Loucy (cell line): ENCODE results near the gene FCGBP.

Experiments used
- H2AFZ ChIP-seq: fragments of 200-600 bp; sonication (generic); 2 replicates; pipeline ENCODE4 v1.6.0; 2016; ENCODE audit warnings: antibody characterized with exemption, mild to moderate bottlenecking, low read length, moderate library complexity
- H3F3A ChIP-seq: fragments of 200-600 bp; 2 replicates; pipeline ENCODE4 v1.6.0; 2016; ENCODE audit warnings: antibody characterized with exemption, low read depth, mild to moderate bottlenecking
- H3K27me3 ChIP-seq: fragments of 200-600 bp; sonication (generic); 2 replicates; pipeline ENCODE4 v1.6.1; 2014; ENCODE audit warnings: low read length, mild to moderate bottlenecking; ENCODE audit not compliant: insufficient read depth, poor library complexity, severe bottlenecking
- H3K36me3 ChIP-seq: fragments of 200-600 bp; sonication (generic); 2 replicates; pipeline ENCODE4 v1.6.1; 2016; ENCODE audit warnings: low read length; ENCODE audit not compliant: insufficient read depth
- H3K4me1 ChIP-seq: fragments of 200-600 bp; sonication (generic); 2 replicates; pipeline ENCODE4 v1.5.1; 2014; ENCODE audit warnings: low read length, mild to moderate bottlenecking; ENCODE audit not compliant: insufficient read depth, poor library complexity, severe bottlenecking
- H3K4me2 ChIP-seq: fragments of 200-600 bp; sonication (generic); 2 replicates; pipeline ENCODE4 v1.6.0; 2014; ENCODE audit warnings: antibody characterized with exemption, low read length, low read depth, mild to moderate bottlenecking; ENCODE audit not compliant: poor library complexity, severe bottlenecking
- H3K4me3 ChIP-seq: fragments of 200-600 bp; sonication (generic); 2 replicates; pipeline ENCODE4 v1.5.1; 2014; ENCODE audit warnings: low read length, mild to moderate bottlenecking, mixed read lengths; ENCODE audit not compliant: poor library complexity, severe bottlenecking
- H3K79me2 ChIP-seq: fragments of 200-600 bp; sonication (generic); 2 replicates; pipeline ENCODE4 v1.6.1; 2014; ENCODE audit warnings: low read length; ENCODE audit not compliant: insufficient read depth
- H3K9ac ChIP-seq: fragments of 200-600 bp; sonication (generic); 2 replicates; pipeline ENCODE4 v1.6.0; 2014; ENCODE audit warnings: mild to moderate bottlenecking, low read depth, low read length, moderate library complexity; ENCODE audit not compliant: poor library complexity, severe bottlenecking
- H3K9me2 ChIP-seq: fragments of 200-600 bp; sonication (generic); replicated peaks from 2 replicates; pipeline ENCODE4 v1.6.1; 2016; ENCODE audit warnings: low read depth, low read length, mixed read lengths
- H3K9me3 ChIP-seq: fragments of 200-600 bp; sonication (generic); 2 replicates; pipeline ENCODE4 v1.6.1; 2014; ENCODE audit warnings: mild to moderate bottlenecking, antibody characterized with exemption, low read length, low read depth; ENCODE audit not compliant: insufficient read depth
- H4K20me1 ChIP-seq: fragments of 200-600 bp; sonication (generic); 2 replicates; pipeline ENCODE4 v1.6.0; 2014; ENCODE audit warnings: antibody characterized with exemption, low read length, mild to moderate bottlenecking; ENCODE audit not compliant: insufficient read depth, poor library complexity, severe bottlenecking
- EZH2phosphoT487 ChIP-seq: fragments of 200-600 bp; IDR thresholded peaks from 2 replicates; pipeline ENCODE4 v1.6.1; 2018; ENCODE audit warnings: antibody characterized with exemption, mild to moderate bottlenecking, moderate library complexity, borderline replicate concordance
- TF ChIP-seq, protein P1 (sequence below): fragments of 200-600 bp; sonication (generic); conservative IDR thresholded peaks from 2 replicates; pipeline ENCODE4 v1.5.1; 2014; ENCODE audit warnings: mild to moderate bottlenecking, antibody characterized with exemption, low read length

The FCGBP gene

DNA sequence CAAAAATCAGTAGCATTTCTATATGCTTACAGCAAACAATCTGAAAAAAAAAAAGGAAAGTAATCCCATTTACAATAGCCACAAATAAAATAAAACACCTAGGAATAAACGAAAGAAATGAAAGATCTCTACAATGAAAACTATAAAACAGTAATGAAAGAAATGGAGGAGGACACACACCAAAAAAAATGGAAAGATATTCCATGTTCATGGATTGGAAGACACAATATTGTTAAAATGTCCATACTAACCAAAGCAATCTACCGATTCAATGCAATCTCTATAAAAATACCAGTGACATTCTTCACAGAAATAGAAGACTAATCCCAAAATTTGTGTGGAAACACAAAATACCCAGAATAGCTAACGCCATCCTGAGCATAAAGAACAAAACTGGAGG lies 4.7 kb downstream of the FCGBP start:
- H3K36me3 ChIP-seq, result no peaks in the 10 kb centered on the region
- no peak overlapping the region for H3K9ac ChIP-seq
- no peaks in the 10 kb centered on the region for H3K9me3 ChIP-seq
- H3K27me3 ChIP-seq, result no peaks in the 10 kb centered on the region
- H3K4me1 ChIP-seq, result no peaks in the 10 kb centered on the region
- H3K4me2 ChIP-seq, result no peak overlapping the region
- no peaks in the 10 kb centered on the region for H4K20me1 ChIP-seq
- no peak overlapping the region for H2AFZ ChIP-seq
- no peaks in the 10 kb centered on the region for H3K9me2 ChIP-seq
- TF ChIP-seq EZH2phosphoT487, result no peak
- TF ChIP-seq, protein P1, sequence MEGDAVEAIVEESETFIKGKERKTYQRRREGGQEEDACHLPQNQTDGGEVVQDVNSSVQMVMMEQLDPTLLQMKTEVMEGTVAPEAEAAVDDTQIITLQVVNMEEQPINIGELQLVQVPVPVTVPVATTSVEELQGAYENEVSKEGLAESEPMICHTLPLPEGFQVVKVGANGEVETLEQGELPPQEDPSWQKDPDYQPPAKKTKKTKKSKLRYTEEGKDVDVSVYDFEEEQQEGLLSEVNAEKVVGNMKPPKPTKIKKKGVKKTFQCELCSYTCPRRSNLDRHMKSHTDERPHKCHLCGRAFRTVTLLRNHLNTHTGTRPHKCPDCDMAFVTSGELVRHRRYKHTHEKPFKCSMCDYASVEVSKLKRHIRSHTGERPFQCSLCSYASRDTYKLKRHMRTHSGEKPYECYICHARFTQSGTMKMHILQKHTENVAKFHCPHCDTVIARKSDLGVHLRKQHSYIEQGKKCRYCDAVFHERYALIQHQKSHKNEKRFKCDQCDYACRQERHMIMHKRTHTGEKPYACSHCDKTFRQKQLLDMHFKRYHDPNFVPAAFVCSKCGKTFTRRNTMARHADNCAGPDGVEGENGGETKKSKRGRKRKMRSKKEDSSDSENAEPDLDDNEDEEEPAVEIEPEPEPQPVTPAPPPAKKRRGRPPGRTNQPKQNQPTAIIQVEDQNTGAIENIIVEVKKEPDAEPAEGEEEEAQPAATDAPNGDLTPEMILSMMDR, result no peak
- H3F3A ChIP-seq, result no peaks in the 10 kb centered on the region
- H3K4me3 ChIP-seq, result no peak overlapping the region
- H3K79me2 ChIP-seq, result no peaks in the 10 kb centered on the region

DNA sequence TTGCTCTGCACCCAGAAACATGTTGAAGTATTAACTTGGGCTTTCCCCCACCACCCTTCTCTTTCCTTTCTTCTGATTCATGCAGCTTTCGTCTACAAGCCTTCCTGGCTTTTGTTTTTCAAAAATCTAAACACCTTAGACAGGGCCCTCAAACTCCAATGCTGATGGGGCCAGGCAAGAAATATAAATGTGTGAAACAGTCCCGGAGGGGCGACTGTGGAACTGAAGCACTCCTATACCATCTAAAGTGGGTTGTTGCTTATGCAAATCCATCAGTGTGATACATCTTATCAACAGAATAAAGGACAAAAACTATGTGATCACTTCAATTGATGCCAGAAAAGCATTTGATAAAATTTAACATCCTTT lies 6.1 kb downstream of the FCGBP start:
- TF ChIP-seq, protein P1, result no peak
- no peak for TF ChIP-seq EZH2phosphoT487
- H3K9me2 ChIP-seq, result no peaks in the 10 kb centered on the region
- H3K4me2 ChIP-seq, result no peak overlapping the region
- H3K9me3 ChIP-seq, result no peaks in the 10 kb centered on the region
- no peaks in the 10 kb centered on the region for H3K4me1 ChIP-seq
- no peaks in the 10 kb centered on the region for H3K27me3 ChIP-seq
- H3K9ac ChIP-seq, result no peak overlapping the region
- no peaks in the 10 kb centered on the region for H4K20me1 ChIP-seq
- no peaks in the 10 kb centered on the region for H3K79me2 ChIP-seq
- H3F3A ChIP-seq, result no peaks in the 10 kb centered on the region
- no peak overlapping the region for H2AFZ ChIP-seq
- H3K36me3 ChIP-seq, result no peaks in the 10 kb centered on the region
- H3K4me3 ChIP-seq, result no peak overlapping the region

DNA sequence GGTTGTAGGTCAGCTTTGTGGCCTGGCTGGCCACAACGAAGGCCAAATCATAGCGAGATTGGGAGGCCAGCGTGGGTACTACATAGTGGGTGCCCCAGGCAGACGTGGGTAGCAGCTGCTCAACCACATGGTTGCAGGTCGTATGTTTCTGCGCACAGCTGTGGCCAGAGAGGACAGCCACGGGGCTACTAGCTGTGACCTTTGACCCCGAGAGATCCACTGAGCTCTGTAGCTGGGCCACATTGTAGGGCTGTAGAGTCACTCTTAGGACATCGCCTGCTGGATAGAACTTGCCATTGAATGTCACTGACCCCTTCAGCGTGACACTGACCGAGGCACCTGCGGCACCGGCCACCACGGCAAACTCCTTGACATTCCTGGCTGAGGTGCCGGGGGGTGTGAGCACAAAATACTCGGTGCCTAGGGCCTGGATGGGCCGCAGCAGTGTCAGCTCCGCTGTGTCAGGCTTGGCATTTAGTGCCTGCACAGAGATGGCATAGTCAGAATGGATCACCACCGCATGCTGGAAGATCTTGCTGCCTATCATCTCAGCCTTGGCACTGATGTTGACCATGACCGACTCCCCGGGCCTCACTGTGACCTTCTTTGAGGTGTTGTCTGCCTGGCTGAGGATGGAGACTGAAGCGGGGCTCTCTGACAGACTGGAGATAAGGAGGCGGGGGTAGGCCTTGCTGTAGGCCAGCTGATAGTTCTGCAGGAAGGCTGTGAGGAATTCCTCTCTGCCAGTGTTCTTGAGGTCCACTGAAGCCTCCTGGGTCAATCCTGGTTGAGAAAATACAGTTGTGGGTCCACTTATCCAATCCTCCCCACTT lies 6.7 kb downstream of the FCGBP start:
- H3K9ac ChIP-seq, result no peak overlapping the region
- H3K4me2 ChIP-seq, result no peak overlapping the region

More for the DNA sequence above, 6.7 kb downstream of the FCGBP start:
- Histone ChIP-seq H3K4me3 (no peak overlapping the region), H3K9me3 (no peaks in the 10 kb centered on the region), H2AFZ (no peak overlapping the region), H3K4me1 (no peaks in the 10 kb centered on the region), H4K20me1 (no peaks in the 10 kb centered on the region), H3K36me3 (no peaks in the 10 kb centered on the region), H3K27me3 (no peaks in the 10 kb centered on the region), H3K9me2 (no peaks in the 10 kb centered on the region), H3F3A (no peaks in the 10 kb centered on the region), H3K79me2 (no peaks in the 10 kb centered on the region)
- no peak for TF ChIP-seq EZH2phosphoT487
- TF ChIP-seq, protein P1, result no peak
